Measurements from ENCODE around the gene PPP2R3B.

Gene PPP2R3B

GRCh38 chrX:338281-338835, 48.3 kb downstream of the PPP2R3B start:
- TF ChIP-seq CTCF (IDR thresholded peaks at IDR 0.05; ENCODE audit: extremely low read depth, missing control alignments), result no peak
- DNase-seq (ENCODE audit: low spot score), result no peak

DNA sequence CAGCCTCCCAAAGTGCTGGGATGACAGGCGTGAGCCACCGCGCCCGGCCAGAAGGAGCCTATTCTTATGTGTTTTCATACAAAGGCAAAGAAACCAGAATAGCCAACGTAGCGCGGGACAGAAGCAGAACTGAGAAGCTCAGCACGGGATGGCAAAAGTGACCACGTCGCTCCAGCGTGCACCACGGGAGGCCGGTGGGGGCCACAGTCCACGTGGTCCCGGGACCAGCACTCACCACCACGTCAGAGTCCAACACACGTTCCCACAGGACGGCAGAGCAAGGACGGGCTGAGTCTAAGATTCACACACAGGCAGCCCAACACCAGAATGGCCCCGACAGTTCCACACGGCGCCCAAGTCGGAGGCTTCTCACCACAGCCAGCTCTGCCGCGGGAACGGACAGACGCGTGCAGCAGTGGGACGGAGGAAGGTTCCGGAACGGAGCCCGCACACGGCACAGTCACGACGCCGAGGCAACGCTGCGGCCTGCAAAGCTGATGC, 49.3 kb downstream of the PPP2R3B start:
- no peak for TF ChIP-seq CTCF (IDR thresholded peaks at IDR 0.05; ENCODE audit: extremely low read depth, missing control alignments)

GRCh38 chrX:336227-336626, 50.5 kb downstream of the PPP2R3B start:
- no peak for DNase-seq (ENCODE audit: low spot score)
- no peak for TF ChIP-seq CTCF (IDR thresholded peaks at IDR 0.05; ENCODE audit: extremely low read depth, missing control alignments)

More for the DNA sequence above, 49.3 kb downstream of the PPP2R3B start:
- no peak for DNase-seq (ENCODE audit: low spot score)

- DNase-seq (ENCODE audit: low spot score), result no peak
- TF ChIP-seq CTCF (IDR thresholded peaks at IDR 0.05; ENCODE audit: extremely low read depth, missing control alignments), result no peak
Measured at GRCh38 chrX:335758-336155, 51.0 kb downstream of the PPP2R3B start.

DNA sequence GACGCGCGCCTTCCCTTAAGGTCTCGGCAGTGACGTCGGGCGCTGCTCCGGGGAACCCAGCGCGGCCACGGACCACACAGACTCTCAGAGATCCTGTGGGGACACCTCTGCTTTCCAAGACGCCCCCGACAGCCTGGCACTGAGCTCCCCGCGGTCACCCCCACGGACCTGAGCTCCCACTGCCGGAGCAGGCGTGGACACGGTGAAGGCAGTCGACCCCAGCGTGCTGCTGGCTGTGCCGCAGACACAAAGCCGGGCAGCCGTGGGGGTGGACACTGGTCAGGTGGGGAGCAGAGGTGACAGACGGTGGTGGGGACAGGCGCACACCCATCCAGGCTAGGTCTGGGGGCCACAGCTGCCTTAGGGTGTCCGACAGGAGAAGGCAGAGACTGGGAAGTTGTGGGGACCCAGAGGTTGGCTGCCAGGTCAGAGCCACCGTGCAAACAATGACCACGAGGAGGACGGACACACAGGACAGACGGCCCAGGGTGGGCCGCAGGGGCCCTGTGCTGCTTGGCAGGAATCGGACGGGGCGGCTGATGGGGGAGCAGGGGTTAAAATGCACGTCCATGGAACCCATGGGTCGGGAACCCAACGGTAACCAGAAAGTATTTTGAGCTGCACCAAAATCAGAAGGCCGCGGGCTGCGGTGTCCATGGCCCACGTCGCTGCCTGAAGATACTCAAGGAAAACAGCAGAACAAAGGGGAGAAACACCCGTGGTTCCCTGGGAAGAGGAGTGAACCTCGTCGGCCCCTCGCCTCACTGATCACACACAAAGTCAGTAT, 51.5 kb downstream of the PPP2R3B start:
- no peak for TF ChIP-seq CTCF (IDR thresholded peaks at IDR 0.05; ENCODE audit: extremely low read depth, missing control alignments)
- DNase-seq (ENCODE audit: low spot score), result no peak

GRCh38 chrX:334331-334891, 52.3 kb downstream of the PPP2R3B start:
- no peak for TF ChIP-seq CTCF (IDR thresholded peaks at IDR 0.05; ENCODE audit: extremely low read depth, missing control alignments)
- no peak for DNase-seq (ENCODE audit: low spot score)
